GM19468 (cell line): ENCODE data around the gene TNS3.

Source experiments
- ATAC-seq: cut with Tn5 transposase; IDR thresholded peaks from one replicate; pipeline ENCODE4 v1.9.1; 2021; ENCODE audit warnings: mild to moderate bottlenecking, moderate library complexity, moderate number of reproducible peaks; ENCODE audit not compliant: unreplicated experiment; ENCODE audit errors: extremely low read depth

The TNS3 gene

GRCh38 chr7:47344171-47344955 is 237.5 kb downstream of the TNS3 start:
- ATAC-seq, result no peak

- ATAC-seq, result no peak
These were observed 238.9 kb downstream of the TNS3 start for GRCh38 chr7:47343061-47343455.

GRCh38 chr7:47342296-47343060 is 239.4 kb downstream of the TNS3 start:
- ATAC-seq, result no peak

- no peak for ATAC-seq
These were observed 241.4 kb downstream of the TNS3 start for GRCh38 chr7:47340517-47340916.

GRCh38 chr7:47338026-47338425 is 243.9 kb downstream of the TNS3 start:
- no peak for ATAC-seq

GRCh38 chr7:47337531-47337930 is 244.4 kb downstream of the TNS3 start:
- ATAC-seq, result peak; percentile 47

- no peak for ATAC-seq
These were observed 245.2 kb downstream of the TNS3 start for GRCh38 chr7:47336472-47337425.

DNA sequence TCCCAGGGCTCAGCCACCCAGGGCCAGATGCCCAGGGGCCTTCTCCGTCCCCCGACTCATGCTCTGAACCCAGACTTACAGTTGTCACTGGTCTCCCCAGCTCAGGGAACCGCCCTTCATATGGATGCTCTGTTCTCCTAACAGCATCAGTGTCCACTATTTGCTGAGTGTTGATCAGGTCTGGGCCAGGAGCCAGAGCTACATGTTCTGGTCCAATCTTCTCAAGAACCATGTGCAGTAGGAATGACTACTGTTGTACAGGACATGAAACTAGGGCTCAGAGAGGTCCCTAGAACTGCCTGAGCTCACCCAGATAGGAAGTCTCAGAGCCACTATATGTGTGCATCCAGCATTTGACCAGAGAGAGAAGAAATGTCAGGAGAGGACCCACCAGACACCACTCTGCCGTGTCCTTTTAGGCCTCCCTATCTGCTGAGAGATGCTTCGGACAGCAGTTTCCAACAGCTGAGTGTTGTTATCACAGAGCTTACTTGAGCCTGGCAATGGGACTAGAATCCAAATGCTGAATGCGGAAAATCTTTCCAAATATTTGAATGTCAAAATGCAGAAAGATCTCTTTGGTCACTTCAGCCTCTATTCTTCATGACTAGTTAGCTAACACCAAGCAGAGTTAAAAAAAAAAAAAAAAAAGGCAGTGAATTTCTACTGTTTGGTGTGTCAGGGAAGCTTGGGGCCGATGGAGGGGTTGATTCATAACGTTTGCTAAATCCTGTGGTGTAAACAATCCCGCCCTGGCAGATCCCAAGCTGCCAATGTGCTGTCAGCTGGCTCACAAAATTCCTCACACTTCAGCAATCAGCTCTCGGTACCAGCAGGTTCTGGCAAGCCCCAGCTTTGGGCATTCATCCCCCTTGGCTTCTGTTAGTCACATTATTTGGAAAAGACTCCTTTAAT is 246.1 kb downstream of the TNS3 start:
- no peak for ATAC-seq

DNA sequence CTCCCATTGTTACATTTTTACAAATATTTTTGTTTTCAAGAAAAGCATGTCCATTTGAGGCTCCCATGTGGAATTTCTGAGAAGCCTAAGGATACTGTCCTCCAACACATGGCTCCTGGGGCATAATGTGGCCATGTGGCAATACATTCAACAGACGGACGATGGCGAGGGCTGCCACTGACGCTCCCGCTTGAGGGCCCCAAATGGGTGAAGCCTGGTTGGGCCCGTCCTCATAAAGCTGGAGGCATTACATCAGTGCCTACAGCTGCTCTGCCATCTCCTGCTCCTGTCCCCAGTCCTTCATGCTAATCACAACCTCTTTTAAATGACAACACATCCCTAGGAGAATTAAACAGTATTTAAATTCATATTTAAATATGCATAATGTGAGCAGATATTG is 246.8 kb downstream of the TNS3 start:
- no peak for ATAC-seq

DNA sequence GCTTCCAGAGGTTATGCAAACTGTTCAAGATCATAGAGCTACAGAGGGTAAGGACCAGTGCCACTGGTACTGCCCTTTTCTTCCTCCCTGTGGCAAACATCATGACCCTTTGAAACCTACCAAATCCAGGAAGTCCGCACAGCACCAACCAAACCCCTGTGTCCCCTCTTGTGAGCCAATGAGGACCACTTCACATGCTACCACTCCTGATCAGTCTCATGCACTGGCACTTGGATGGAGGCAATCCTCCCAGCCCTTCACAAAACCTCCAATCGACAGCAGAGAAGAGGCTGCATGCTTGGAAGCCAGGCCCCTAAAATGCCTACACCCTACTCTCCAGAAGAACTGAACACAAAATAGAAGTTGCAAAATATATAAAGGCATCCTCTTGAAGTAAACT is 248.0 kb downstream of the TNS3 start:
- no peak for ATAC-seq

- no peak for ATAC-seq
These were observed 248.4 kb downstream of the TNS3 start for GRCh38 chr7:47333554-47333887.

GRCh38 chr7:47332681-47333553 is 249.0 kb downstream of the TNS3 start:
- no peak for ATAC-seq

DNA sequence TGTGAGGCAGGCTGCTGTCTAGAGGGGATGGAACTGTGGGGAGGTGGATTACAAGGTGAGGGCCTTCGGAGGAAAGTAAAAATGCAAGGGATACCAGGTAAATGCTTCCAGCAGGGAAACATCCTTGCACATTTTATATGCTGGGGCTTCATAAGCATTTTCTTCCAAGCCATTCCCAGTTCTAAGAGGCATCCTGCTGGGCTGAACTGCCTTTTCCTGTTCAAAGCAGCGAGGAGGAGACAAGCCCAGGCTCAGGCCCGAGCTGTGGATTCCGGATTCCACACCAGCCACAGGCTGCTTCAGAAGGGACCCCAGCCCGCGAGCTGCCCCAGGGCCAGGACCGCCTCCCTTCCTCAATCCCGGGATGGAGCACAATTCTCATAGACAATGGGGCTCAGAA is 249.7 kb downstream of the TNS3 start:
- no peak for ATAC-seq

GRCh38 chr7:47331179-47331565 is 250.7 kb downstream of the TNS3 start:
- ATAC-seq, result no peak

GRCh38 chr7:47330561-47331178 is 251.2 kb downstream of the TNS3 start:
- no peak for ATAC-seq

GRCh38 chr7:47330026-47330425 is 251.9 kb downstream of the TNS3 start:
- no peak for ATAC-seq

- no peak for ATAC-seq
These were observed 252.5 kb downstream of the TNS3 start for GRCh38 chr7:47329320-47329926.
